ENCODE data around the gene ENPP7. TPM values are rescaled to one million over a fixed set of nuclear protein-coding genes. Genes with fewer than 3 reads are reported as not detected.

The ENPP7 gene
- polyA plus RNA-seq, 1 donor (not counting 4 experiments of a cell fraction or from before 2014, with no cell fraction given): not detected

- FAIRE-seq: no peak
- Histone ChIP-seq H3K9me1 (ENCODE audit: control insufficient read depth, extremely low read depth, insufficient read depth, low read length) (no peaks in the 10 kb centered on the region), H3K4me3 (ENCODE audit: control insufficient read depth in 2 of 3, extremely low read depth in 1 of 3, insufficient read depth in 2 of 3, low read depth in 1 of 3, low read length in 3 of 3) (no peak overlapping the region), H3K9me3 (ENCODE audit: control insufficient read depth, low read depth, low read length) (no peaks in the 10 kb centered on the region), H3K9ac (ENCODE audit: control insufficient read depth, extremely low read depth, insufficient read depth, low read length) (no peak overlapping the region), H2AFZ (ENCODE audit: control insufficient read depth, low read length) (no peak overlapping the region), H3K27me3 (ENCODE audit: control insufficient read depth, extremely low read depth, insufficient read depth, low read length) (no peaks in the 10 kb centered on the region), H3K4me1 (ENCODE audit: control insufficient read depth, extremely low read depth, insufficient read depth, low read length) (no peaks in the 10 kb centered on the region), H3K27ac (ENCODE audit: control insufficient read depth, insufficient read depth, low read length) (no peak overlapping the region), H3K79me2 (ENCODE audit: control insufficient read depth, insufficient read depth, low read length) (no peaks in the 10 kb centered on the region), H4K20me1 (ENCODE audit: control insufficient read depth, extremely low read depth, insufficient read depth, low read length) (no peaks in the 10 kb centered on the region), H3K36me3 (ENCODE audit: control insufficient read depth in 2 of 2, extremely low read depth in 1 of 2, insufficient read depth in 2 of 2, low read length in 2 of 2) (no peaks in the 10 kb centered on the region), H3K4me2 (ENCODE audit: control insufficient read depth, extremely low read depth, insufficient read depth, low read depth, low read length) (no peak overlapping the region)
- no peak for DNase-seq (ENCODE audit: low read depth, low spot score)
- TF ChIP-seq CTCF (optimal IDR thresholded peaks at IDR 0.05 in 1 of 3, IDR thresholded peaks at IDR 0.05 in 1 of 3, conservative IDR thresholded peaks at IDR 0.05 in 1 of 3; ENCODE audit: extremely low read depth in 1 of 3, insufficient read depth in 2 of 3, low read length in 3 of 3) (no peak), EZH2 (IDR thresholded peaks at IDR 0.05; ENCODE audit: low read length) (no peak)
- dilution Hi-C loops (cut with MboI; ENCODE audit: extremely low pct_ligation_motif_present, low sequenced_read_pairs): no loop called here
These were observed 15.4 kb upstream of the ENPP7 start for GRCh38 chr17:79715098-79715942.

- H3K4me3 ChIP-seq (ENCODE audit: control insufficient read depth in 2 of 3, extremely low read depth in 1 of 3, insufficient read depth in 2 of 3, low read depth in 1 of 3, low read length in 3 of 3): no peak overlapping the region
- no peaks in the 10 kb centered on the region for H4K20me1 ChIP-seq (ENCODE audit: control insufficient read depth, extremely low read depth, insufficient read depth, low read length)
- no peak for DNase-seq (ENCODE audit: low read depth, low spot score)
- no peak overlapping the region for H3K4me2 ChIP-seq (ENCODE audit: control insufficient read depth, extremely low read depth, insufficient read depth, low read depth, low read length)
- FAIRE-seq: no peak
- H3K9me3 ChIP-seq (ENCODE audit: control insufficient read depth, low read depth, low read length): no peaks in the 10 kb centered on the region
- no peaks in the 10 kb centered on the region for H3K36me3 ChIP-seq (ENCODE audit: control insufficient read depth in 2 of 2, extremely low read depth in 1 of 2, insufficient read depth in 2 of 2, low read length in 2 of 2)
- TF ChIP-seq EZH2 (IDR thresholded peaks at IDR 0.05; ENCODE audit: low read length) (no peak), CTCF (optimal IDR thresholded peaks at IDR 0.05 in 1 of 3, IDR thresholded peaks at IDR 0.05 in 1 of 3, conservative IDR thresholded peaks at IDR 0.05 in 1 of 3; ENCODE audit: extremely low read depth in 1 of 3, insufficient read depth in 2 of 3, low read length in 3 of 3) (no peak)
- H3K27ac ChIP-seq (ENCODE audit: control insufficient read depth, insufficient read depth, low read length): no peak overlapping the region
- H3K9ac ChIP-seq (ENCODE audit: control insufficient read depth, extremely low read depth, insufficient read depth, low read length): no peak overlapping the region
- dilution Hi-C loops (cut with MboI; ENCODE audit: extremely low pct_ligation_motif_present, low sequenced_read_pairs): no loop called here
- no peak overlapping the region for H2AFZ ChIP-seq (ENCODE audit: control insufficient read depth, low read length)
- H3K79me2 ChIP-seq (ENCODE audit: control insufficient read depth, insufficient read depth, low read length): no peaks in the 10 kb centered on the region
- no peaks in the 10 kb centered on the region for H3K27me3 ChIP-seq (ENCODE audit: control insufficient read depth, extremely low read depth, insufficient read depth, low read length)
- no peaks in the 10 kb centered on the region for H3K4me1 ChIP-seq (ENCODE audit: control insufficient read depth, extremely low read depth, insufficient read depth, low read length)
- no peaks in the 10 kb centered on the region for H3K9me1 ChIP-seq (ENCODE audit: control insufficient read depth, extremely low read depth, insufficient read depth, low read length)
These were observed 14.6 kb upstream of the ENPP7 start for GRCh38 chr17:79715943-79716797.
